ENCODE results near the gene GNG2. TPM values are rescaled to one million over a fixed set of nuclear protein-coding genes. Genes with fewer than 3 reads are reported as not detected.

The GNG2 gene
- total RNA-seq, 2 donors from 2014 or later, result 8.1 to 21.9 TPM

DNA sequence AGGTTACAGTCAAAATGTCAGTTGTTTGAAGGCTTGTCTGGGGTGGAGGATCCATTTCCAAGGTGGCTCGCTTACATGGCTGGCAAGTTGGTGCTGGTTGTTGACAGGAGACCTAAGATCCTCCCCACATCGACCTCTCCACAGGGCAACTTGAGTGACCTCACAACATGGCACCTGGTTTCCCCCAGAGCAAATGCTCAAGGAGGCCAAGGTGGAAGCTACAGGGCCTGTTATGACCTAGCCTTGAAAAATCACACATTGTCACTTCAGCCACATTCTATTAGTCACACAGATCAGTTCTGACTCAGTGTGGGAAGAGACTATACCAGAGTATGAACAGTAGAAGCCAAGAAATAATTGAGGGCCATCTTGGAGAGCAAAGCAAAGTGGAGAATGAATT is 11.3 kb upstream of the GNG2 start:
- ATAC-seq (no peak), DNase-seq (no peak)
- intact Hi-C loops (cut with DNase I, micrococcal nuclease), result no loop called here

DNA sequence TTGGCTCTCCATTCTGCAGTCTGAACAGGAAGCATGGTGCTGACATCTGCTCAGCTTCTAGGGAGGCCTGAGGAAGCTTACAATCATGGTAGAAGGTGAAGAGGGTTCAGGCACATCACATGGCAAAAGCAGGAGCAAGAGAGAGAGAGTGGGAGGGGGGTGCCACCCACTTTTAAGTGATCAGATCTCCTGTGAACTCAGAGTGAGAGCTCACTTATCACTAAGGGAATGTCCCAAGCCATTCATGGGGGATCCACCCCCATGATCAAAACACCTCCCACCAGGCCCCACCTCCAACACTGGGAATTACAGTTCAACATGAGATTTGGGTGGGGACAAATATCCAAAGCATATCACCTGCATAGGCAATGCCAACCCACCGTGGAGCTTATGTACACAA is 9.8 kb upstream of the GNG2 start:
- DNase-seq (no peak), ATAC-seq (no peak)
- intact Hi-C loops (cut with DNase I, micrococcal nuclease), result no loop called here

- DNase-seq (no peak), ATAC-seq (no peak)
- intact Hi-C loops (cut with DNase I, micrococcal nuclease), result no loop called here
Measured at GRCh38 chr14:51852541-51852940, 7.9 kb upstream of the GNG2 start.

GRCh38 chr14:51855234-51855633 is 5.2 kb upstream of the GNG2 start:
- intact Hi-C loops (cut with DNase I, micrococcal nuclease), result no loop called here
- ATAC-seq (no peak), DNase-seq (no peak)

DNA sequence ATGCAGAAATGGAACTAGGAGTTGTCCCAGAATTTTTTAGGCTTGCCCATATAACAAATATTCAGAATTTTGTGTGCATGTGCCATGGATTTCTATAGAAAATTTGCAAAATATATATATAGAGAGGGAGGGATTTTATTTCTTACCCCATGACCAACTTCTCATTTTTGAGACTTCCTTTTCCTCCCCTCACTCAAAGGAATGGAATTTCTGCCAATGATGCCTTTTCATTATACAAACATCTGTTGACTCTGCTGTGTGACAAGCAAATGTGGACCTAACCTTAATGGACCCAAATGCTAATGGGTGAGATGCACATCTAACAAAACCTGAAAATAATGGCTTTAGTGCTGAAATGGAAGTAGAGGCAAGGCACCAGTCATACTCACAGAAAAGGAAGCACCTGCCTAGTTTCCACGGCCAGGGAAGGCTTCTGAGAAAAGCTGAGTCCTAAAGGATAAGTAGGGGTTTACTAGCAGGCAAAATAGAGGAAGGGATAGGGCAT is 3.6 kb upstream of the GNG2 start:
- ATAC-seq, result no peak

GRCh38 chr14:51859131-51859530 is 1.3 kb upstream of the GNG2 start:
- no peak for ATAC-seq
- intact Hi-C loops (cut with DNase I, micrococcal nuclease), result no loop called here
- DNase-seq, result no peak

More for the DNA sequence above, 3.6 kb upstream of the GNG2 start:
- intact Hi-C loops (cut with DNase I, micrococcal nuclease), result no loop called here
- DNase-seq, result no peak

GRCh38 chr14:51860825-51861499 is 550 bp downstream of the GNG2 start:
- ATAC-seq, result peak; percentile 41
- no peak for DNase-seq
- intact Hi-C loops (cut with DNase I, micrococcal nuclease), result no loop called here

DNA sequence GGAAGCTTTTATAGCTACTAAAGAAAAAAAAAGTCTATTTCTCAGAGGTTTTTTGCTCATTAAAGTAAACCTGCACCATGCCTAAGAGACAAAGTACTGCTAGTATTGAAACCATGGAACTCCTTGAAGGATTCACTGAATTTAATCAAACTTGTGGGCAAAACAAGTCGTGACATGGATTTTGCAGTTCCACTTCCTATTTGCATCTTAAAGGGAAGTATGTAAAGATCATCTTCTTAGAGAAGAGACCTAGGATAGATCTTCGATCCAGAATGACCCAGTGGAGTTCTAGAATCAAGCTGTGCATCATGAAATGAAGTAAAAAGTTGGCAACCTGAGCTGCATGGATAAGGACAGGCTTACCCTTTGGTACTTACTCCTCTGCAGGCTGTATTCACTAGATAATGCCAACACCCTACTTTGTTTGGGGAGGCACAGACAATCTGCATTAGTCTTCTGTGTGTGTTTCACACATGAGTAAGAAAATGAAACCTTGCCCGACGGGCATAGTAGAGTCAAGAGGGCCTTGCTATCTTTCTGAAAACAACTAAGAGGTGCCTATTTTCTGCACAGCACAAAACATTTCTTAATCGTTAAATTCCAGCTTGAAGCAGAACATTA is 1.9 kb downstream of the GNG2 start:
- intact Hi-C loops (cut with DNase I, micrococcal nuclease), result no loop called here
- DNase-seq (no peak), ATAC-seq (no peak)

- intact Hi-C loops (cut with DNase I, micrococcal nuclease), result no loop called here
- DNase-seq (no peak), ATAC-seq (no peak)
Measured at GRCh38 chr14:51862860-51863259, 2.4 kb downstream of the GNG2 start.

DNA sequence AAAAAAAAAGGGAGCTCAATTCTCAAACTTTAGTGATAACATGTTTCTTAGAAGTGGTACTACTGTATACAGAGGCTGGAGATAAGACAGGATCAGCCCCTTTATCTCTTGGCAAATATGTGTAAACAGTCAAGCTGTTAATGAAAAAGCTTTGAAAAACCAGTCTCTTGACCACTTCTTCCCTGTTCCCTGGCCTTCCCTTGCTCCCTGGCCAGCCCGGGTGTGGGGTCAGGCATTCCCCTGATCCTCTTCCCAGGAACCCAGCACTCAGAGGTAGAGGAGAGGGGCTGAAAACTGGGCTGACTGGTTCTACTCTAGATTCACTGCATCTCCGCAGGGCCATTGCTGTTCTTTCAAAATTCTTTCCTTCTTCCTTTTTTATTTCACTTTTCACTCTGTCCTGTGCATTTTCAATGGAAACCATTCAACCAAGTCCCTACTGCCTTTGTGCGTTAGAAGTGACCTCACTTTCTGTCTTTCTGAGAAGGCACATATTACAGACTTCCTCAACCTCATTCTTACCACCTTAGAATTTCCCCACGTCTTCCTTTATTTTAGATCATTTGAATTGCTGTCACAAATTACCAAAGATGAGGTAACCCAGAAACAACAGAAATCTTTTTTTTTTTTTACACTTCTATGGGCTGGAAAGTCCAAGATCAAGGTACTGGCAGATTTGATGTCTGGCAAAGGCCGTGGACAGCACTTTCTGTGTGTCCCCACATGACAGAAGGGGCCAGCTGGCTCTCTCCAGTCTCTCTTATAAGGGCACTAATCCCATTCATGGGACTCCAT is 5.7 kb downstream of the GNG2 start:
- DNase-seq (no peak), ATAC-seq (no peak)
- intact Hi-C loops (cut with DNase I, micrococcal nuclease), result no loop called here

GRCh38 chr14:51867741-51868140 is 7.3 kb downstream of the GNG2 start:
- DNase-seq (no peak), ATAC-seq (no peak)
- intact Hi-C loops (cut with DNase I, micrococcal nuclease), result no loop called here

DNA sequence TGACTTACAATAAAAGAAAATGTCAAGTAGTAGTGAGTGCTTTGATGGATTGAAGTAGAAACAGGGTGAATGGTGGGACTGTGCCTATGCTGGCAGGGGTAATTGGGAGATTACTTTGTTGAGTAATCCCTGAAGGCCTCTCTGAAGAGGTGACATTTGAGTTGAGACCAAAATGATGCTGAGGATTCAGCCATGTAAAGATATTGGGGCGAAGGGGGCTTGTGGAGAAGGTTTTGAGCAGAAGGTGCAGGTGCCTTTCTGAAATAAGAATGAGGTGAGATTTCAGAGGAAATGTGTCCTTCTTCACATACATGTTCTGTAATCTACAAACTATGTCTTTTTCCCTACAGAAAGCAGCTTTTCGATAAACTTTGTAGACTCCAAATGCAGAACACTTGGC is 8.0 kb downstream of the GNG2 start:
- intact Hi-C loops (cut with DNase I, micrococcal nuclease), result no loop called here
- DNase-seq (no peak), ATAC-seq (no peak)

GRCh38 chr14:51869411-51870100 is 9.1 kb downstream of the GNG2 start:
- ATAC-seq (no peak), DNase-seq (no peak)
- intact Hi-C loops (cut with DNase I, micrococcal nuclease), result no loop called here

- DNase-seq (no peak), ATAC-seq (no peak)
- intact Hi-C loops (cut with DNase I, micrococcal nuclease), result no loop called here
Measured at GRCh38 chr14:51870606-51871005, 10.2 kb downstream of the GNG2 start.

- ATAC-seq (no peak), DNase-seq (no peak)
- intact Hi-C loops (cut with DNase I, micrococcal nuclease), result no loop called here
Measured at GRCh38 chr14:51871846-51872245, 11.4 kb downstream of the GNG2 start.

- intact Hi-C loops (cut with DNase I, micrococcal nuclease), result no loop called here
- ATAC-seq, result no peak
Measured at GRCh38 chr14:51872396-51872795, 12.0 kb downstream of the GNG2 start.

DNA sequence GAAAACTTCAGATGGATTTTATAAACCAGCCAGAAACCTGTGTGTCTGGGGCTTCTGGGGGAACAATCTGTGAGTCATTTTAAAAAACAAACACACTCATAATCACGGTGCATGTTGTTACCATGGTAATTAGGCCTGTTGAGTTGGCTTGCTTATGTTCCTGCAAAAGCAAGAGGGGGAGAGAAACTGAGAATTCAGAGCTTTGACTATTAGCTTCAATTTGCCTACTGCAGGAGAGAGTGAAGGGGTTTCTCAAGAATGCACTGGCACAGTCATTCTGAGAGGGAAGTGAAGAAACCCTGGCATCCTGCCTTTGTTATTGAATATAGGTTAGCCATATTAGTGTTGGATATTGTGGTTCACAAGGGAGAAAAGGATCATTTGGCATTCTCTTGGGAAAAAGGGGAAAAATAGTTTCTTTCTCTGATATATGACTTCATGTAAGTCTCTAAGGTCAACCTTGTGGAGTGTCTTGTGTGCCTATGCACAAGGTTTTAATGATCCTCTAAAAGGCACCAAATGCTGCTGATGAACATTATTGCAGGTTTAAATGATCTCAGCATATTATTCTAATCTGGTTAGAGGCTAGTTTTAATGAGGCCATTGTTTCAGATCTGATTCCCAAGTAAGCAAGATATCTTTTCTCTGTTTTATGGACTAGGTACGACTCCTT is 12.9 kb downstream of the GNG2 start:
- DNase-seq (no peak), ATAC-seq (no peak)
- intact Hi-C loops (cut with DNase I, micrococcal nuclease), result no loop called here

More at GRCh38 chr14:51872396-51872795, 12.0 kb downstream of the GNG2 start:
- DNase-seq, result no peak

DNA sequence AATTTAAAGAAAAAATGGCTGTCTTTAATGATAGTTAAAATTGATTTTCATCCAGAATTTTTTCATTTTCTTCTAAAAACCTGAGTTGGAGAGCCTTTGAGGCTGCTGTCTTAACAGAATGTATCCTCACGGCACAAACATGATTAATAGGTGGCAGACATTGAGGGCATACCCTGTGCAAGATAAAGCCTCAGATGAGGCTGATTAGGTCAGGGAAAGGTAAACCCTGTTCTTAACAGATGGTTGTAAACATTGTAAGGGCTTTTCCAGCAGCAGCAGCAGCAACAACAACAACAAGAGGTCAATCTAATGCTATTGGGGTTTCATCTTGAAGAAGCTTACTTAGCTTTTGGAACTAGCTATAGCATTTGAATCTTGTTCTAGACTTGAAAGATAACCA is 17.4 kb downstream of the GNG2 start:
- ATAC-seq (no peak), DNase-seq (no peak)
- intact Hi-C loops (cut with DNase I, micrococcal nuclease), result no loop called here

- intact Hi-C loops (cut with DNase I, micrococcal nuclease), result no loop called here
Measured at GRCh38 chr14:51879170-51879569, 18.8 kb downstream of the GNG2 start.

More at GRCh38 chr14:51879170-51879569, 18.8 kb downstream of the GNG2 start:
- ATAC-seq (no peak), DNase-seq (no peak)
